NCI-H524 treated with DMSO at 0.1 percent for 48 hours (cell line): ENCODE data around the gene RAPGEF2.
"Not testable (repeated sequence)": the region's sequence is repeated elsewhere in the genome, so short reads cannot be mapped to it uniquely, and the experiment has no call there.

Source experiments
- DNase-seq: peaks from one replicate; lab custom pipeline; 2025; lab: John Stamatoyannopoulos, UW

The RAPGEF2 gene

DNA sequence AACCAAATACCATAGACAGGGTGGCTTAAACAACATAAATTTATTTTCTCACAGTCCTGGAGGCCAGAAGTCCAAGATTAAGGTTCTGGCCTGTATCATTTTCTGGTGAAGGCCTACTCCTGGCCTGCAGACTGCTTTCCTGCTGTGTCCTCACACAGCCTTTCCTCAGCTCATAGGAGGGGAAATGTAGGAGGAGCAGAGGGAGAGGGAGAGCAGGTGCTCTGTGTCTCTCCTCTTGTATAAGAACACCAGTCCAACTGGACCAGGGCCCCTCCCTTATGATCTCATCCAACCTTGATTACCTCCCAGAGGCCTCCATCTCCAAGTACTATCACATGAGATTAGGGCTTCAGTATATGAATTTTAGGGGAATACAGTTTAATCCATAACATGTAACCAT lies 34.3 kb downstream of the RAPGEF2 start:
- DNase-seq, result no peak

DNA sequence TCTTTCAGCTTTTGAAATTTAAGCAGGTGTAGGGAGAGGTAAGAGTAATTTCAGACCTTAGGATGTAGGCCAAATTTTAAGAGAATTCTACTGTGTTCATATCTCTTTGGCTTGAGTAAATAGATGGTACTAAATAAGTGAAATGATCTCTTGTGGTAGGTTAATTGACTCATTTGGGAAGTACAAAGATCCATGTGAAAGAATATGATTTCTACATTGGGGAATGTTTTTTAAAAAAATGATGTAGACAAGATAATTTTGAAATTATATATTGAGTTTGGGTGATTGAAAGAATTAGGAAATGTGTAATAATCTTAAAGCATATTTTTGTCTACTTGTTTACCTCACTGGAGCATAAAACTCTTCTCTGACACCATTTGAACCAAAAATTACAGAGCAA lies 35.6 kb downstream of the RAPGEF2 start:
- DNase-seq, result no peak

DNA sequence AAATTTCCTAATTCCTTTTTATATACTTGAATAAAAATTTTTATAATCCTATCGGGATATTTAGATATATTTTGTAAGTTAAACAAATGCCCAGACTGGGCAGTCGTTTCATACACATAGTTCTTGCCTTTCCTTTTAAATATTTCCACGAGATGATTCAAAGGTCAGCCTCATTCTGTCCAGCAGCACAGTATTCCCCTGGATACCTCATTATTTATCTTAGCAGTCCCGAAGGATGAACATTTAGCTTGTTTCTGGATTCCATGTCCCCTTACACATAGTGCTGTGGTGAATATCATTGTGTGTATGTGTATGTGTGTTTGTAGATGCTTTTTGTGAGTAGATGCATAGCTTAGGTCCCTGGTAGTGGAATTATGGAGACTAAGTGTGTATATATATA lies 38.3 kb downstream of the RAPGEF2 start:
- no peak for DNase-seq

DNA sequence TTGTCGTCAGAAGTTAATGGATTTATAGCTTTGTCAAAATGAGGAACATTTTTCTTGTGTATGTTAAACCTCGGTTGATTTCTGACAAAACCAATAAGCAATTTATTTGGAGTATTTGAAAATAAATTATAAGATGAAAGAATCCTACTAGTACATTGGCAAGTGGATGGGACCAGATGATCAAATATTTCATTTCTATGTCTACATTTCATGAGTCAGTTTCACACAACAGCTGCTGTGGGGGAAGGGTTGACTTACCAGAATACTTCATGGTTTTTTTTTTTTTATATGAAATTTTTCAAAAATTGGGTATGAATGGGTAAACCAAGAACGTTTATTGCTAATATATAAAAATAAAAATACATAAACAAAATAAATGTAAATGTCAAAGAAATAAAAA lies 39.4 kb downstream of the RAPGEF2 start:
- peak; percentile 4 for DNase-seq

DNA sequence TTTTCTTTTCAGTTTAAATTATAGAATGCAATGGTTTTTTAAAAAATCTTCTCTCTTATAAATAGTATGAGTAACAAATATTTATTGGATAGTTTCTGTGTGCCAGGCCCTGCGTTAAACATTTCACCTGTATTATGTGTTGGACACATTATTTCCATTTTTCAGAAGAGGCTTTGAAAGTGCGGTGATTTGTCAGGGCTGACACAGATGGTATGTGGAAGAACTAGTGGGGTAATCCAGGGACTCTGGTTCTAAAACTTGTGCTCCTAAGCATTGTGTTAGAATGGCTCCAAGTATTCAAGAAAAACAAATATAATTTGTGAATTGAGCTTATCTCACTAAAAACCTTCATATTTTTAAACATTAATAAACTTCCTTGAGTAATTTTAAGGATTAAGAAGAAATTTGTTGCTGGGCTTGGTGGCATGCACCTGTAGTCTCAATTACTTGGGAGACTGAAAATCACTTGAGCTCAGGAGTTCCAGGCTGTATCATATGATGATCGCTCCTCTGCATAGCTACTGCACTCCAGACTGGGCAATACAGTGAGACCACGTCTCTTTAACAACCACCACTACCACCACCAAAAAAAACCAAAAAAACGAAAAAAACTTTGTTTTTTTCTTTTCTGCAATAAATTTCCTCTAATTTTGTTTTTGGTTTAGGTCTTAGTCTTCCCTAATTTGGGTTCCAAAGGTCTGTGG lies 40.0 kb downstream of the RAPGEF2 start:
- DNase-seq, result no peak

DNA sequence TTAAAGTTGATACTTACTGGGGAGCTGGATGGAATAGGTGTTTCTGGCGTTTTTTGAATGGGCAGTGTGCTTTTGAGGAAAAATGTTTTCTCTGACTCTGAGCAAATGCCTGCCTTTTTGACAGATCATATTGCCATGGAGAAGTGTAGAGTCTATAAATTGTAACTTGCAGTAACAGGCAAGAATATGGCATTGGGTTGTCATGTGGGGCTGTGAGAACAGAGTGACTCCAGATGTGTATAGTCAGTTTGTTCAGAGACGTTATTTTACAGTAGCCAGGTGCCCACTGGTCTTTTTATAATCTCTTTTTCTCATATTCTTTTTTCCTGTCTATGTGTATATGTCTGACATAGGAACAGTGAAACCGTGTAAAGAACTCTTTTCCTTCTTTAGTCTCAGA lies 40.8 kb downstream of the RAPGEF2 start:
- DNase-seq, result no peak

DNA sequence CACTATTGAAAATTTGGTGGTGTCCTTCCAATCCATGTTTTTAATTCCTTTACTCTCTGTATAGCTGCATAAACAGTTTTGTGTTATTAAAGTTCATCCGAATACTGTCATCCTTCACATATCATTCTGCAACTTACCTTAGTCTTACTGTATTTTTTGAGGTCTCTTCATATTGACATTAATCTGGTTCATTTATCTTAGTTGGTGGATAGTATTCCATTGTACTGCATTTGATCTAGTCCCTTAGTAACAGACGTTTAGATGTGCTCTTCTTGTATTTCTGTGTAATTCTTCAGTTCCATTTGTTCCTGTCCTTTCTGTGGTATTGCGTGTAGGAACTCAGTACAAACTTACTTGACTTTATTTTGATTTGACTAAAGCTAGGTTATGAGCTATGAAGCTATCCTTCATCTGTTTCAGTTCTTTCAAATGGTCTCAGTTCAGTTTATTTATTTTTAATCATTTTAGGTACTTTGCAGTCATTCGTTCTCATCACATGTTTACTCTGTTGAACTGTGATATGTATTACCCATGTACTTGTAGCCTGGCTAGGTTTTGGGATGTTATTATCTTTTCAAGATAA lies 41.3 kb downstream of the RAPGEF2 start:
- DNase-seq, result no peak

DNA sequence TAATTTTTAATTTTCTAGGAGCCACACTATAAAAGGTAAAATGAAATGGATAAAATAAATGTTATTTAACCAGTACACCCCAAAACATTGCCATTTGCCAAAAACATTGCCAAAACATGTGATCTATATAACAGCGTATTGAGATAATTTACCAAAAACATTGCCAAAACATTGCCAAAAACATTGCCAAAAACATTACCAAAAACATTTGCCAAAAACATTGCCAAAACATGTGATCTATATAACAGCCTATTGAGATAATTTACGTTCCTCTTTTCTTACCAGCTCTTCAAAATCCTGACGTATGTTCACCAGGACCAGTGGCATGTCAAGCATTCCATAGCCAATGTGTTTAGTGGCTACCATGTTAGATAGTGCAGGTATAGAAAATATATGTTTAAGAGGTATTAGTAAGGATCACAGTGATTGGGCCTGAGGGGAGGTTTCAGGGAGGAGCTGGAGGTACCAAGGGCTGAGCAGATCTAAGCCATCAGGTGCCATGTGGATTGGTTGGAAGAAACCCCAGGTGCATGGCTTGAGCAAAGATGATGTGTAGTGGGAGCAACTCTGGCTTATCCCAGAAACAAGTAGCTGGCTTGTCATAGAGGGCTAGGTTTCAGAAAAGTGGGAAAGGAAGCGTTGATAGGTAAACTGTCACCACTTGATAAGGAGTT lies 42.6 kb downstream of the RAPGEF2 start:
- DNase-seq, result no peak

DNA sequence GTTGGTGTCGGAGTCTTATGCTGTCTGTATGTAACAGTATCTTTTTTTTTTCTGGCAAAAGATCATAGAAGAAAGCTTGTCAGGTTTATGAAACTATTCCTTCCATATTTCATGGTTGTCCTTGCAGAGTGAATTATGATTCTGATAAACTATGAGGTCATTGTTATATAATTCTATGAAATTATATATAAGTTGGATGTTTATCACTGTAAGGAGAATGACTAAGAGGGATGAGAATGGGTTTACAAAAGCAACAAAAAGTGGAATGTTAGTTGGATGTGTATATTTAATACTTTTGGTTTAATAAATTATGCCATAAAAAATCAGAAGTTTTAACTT lies 43.1 kb downstream of the RAPGEF2 start:
- no peak for DNase-seq

DNA sequence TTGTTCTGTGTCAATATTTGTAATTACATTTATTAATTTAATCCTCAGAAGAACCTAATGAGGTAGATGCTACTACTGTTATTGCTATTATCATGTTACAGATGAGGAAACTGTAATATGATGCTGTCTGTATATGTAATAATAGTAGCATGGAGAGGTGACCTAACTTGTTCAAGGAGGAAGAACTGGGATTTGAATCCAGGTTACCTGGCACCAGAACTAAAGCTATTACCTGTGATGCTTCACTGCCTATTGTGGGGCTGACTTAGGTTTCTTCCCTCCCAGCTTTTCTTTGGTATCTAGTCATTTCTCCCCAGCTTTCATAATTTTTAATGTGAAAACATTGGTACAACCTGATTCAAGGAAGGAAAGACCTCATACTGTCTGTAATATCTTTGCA lies 43.6 kb downstream of the RAPGEF2 start:
- no peak for DNase-seq

DNA sequence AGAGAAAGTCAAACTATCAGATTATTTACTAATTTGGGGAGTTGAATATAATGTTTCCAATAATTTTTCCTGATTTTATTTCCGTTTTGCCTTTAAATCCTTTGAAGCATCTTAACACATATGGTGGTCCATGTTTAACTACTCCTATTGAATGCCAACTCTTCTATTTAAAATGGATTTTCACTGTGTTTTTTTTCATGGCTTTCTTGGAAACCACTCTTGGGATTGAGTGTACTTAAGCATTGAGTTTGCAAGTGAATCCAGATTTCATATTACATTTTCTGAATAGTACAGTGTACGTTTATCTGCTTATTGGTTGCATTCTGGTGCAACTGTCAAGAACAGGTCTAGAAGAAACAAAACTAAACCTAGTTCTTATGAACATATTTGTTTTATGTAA lies 45.6 kb downstream of the RAPGEF2 start:
- DNase-seq, result no peak

DNA sequence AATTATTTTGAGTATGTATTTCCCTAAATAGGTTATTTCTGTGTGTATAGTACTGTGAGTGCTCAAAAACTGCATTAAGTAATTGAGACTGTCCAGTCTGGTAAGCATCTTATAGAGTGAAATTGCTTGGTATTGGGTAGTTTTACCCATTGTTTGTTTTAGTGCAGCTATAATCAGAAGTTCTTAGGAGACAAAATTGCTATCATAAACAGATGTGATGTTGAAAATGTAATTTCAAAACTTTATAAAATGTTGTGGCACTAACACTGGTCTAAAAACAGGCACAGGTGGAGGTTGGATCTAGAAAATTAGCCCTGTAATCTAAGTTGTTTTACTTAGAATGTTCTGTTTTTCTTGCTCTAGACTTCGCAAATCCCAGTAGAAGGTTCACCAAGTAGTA lies 46.8 kb downstream of the RAPGEF2 start:
- DNase-seq, result no peak

DNA sequence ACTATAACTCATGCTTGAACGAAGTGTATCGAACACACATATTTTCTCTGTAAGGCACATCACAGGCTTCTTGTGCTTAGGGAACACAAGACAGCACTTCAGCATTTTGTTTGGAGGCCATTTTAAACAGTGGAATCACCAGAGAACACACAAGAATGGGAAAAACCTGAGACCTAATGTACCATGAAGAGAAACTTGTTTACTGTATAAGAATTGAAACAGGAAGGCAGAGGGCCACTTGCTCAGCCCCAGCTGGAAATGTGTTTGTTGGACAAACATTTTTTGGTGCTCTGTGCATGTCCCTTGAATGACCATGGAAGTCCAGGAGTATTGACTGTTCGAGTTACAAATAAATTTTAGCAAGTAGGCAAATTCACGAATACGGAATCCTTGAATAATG lies 47.5 kb downstream of the RAPGEF2 start:
- no peak for DNase-seq

DNA sequence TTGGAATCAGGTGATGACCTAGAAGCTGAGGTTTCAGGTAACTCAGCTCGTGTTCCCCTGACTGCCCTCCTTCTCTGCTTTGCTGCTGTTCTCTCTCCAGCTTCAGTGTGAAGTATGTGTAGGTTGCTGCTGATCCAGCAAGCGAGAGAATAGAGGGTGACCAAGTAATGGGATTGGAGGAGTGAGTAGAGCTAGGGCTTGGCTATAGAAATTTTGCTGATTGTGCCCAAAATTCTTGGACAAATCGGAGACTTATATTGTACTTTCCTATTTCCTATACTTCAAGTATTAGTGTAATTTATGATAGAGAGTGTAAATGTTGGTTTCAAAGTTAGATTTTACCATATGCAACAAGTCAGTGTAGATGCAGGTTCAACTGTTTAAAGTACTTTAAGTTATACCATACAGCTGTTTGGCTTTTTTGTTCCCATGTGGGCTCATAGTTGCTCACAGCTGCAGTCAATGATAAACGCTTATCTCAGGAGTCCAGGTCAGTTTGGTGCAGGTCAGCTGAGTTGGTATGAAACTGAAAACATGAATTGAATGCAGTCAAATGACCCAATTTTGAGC lies 48.0 kb downstream of the RAPGEF2 start:
- DNase-seq, result no peak

DNA sequence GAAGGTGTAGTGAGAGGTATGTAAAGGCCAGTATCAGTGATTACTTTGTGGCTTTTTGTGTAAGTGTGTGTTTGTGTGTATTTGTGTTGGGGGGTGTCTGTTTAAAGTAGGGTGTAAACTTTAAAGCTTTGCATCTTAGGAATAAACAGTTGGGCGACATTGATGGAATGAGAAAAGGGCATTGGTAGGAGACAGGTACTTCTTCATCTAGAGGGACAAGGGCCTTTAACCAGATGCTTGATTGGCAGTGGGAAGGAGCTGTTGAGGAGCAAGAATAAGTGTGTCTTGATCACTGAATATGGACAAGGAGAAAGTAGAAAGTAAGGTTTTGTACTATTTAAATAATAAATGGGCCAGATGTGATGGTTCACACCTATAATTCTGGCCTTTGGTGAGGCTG lies 48.8 kb downstream of the RAPGEF2 start:
- no peak for DNase-seq

DNA sequence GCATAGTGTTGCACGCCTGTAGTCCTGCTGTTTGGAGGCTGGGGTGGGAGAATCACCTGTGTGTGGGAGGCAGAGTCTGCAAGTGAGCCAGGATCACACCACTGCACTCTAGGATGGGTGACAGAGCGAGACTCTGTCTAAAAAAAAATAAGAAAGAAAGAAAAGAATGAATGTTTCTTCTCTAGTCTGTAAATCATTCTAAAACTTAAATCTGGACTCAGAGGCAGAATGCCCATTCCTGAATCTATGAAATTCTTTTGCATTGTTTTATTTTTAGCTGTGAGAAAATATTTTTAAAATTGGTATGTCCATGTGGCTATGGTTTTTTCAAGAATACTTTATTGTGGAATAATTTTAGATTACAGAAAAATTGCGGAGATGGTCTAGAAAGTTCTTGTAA lies 49.3 kb downstream of the RAPGEF2 start:
- DNase-seq, result no peak

DNA sequence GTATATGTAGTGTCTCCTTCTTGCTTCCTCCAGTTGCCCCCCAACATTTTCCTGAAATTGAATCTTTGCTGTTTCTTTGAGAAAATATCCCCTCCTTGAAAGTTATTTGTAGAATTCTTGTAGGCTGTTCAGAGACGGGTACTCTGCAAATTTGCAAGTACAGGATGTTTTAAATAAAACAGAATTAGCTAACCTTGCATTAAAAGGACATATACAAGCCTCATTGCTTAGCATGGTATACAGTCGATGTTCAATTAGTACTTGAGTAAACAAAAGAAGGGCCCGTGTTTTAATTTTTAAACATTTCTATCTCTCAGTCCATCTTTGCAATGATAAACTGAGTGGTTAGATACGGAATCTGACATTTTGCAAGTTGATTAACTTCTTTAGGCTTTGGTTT lies 50.8 kb downstream of the RAPGEF2 start:
- DNase-seq, result no peak

DNA sequence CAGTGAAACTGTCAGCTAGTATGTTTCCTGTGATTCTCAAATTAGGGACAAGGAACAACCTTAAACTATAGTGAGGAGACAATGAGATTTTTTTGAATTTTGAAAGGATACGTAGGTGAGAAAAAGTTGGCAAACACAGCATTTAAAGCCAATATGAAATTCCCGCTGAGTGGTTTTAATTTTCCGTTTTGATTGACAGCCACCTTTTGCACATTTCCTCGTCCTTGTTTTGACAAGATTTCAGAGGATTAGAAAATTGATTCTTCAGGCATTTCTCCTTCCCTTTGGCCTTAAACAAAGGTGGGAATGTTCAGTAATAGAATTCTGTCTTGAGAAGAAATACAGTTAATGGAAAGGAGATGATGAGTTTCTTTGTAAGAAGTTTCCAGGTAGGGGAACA lies 52.2 kb downstream of the RAPGEF2 start:
- no peak for DNase-seq

DNA sequence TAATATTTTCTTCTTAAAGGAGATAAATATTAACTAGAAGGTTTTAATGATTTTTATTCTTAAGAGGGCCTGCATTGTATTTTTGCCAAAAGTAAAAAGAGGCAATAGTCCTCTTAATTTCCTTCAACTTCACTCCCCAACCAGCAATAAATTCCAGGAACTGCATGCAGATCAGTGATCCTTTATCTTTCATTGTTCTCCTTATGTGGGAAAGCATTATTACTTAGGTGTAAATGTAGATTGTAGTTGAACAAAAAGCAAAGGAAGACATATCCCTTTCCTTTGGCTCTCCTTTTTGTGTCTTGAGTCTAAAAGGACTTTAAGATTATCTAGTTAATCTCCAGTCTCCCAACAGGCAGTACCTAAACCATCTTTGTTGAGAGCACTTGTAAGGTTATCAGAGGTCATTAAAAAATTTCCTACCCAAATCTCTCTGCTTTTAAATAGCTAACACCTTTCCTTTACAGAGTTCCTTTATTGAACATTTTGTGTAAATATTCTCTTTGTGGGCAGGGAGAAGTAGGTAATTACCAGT lies 55.3 kb downstream of the RAPGEF2 start:
- DNase-seq, result no peak

DNA sequence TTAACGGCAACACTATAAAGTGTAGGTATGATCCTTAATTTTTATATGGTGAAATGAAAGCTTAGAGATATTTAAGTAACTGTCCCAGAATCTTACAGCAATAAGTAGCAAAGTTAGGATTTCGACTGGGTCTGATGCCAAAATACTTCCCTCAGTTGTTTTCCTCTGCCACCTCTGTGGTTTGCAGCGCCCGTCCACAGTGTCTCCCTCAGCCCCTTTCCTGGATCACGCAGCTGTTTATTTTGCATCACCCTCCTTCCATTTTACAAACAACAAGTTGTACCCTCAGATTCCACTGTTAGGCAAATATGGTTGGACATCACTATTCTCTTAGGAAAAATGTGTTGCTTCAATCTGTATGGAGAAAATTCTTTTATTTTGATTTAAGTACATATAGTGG lies 56.1 kb downstream of the RAPGEF2 start:
- DNase-seq, result no peak

DNA sequence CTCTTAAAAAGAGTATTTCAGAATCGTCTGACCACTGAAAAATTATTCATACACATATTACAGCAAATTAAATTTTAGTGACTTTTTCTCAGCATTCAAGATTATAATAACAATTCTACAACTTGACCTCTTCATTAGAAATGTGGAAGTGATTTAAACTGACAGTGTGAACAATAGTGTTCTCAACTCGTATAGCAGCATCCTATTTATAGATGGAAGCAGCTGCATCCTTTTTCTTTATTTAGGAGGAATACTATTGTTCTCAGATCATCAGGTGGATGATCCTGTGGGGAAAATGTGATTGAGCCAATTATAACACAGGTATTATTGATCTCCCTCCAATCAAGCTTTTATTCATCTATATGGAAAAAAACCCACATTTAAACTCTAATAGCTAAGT lies 56.7 kb downstream of the RAPGEF2 start:
- DNase-seq, result no peak

DNA sequence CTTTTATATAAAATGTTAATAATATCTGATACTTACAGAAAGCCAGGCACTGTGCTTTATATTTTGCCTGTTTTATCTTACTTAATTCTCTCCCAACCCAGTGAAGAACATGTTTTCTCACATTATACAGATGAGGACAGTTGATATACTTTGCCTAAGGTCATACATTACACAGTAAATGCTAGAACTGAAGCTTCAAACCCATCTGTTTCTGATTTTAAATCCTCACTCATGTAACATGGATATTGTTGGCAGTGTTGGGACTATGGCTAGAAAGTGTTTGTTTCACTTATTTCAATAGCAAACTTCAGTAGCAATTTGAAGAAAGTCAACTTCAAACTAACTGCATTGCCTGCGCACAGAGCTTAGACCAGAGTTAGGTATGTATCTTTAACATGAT lies 57.4 kb downstream of the RAPGEF2 start:
- no peak for DNase-seq

DNA sequence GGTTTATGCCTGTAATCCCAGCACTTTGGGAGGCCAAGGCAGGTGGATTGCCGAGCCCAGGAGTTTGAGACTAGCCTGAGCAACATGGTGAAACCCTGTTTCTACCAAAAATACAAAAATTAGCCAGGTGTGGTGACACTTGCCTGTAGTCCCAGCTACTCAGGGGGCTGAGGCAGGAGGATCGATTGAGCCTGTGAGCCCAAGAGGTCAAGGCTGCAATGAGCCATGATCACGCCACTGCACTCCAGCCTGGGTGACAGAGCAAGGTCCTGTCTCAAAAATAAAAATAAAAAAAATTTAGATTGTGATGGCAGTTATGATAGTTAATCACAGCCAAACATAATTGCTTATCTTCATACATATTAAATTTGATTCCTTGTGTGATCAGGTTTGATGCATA lies 58.6 kb downstream of the RAPGEF2 start:
- DNase-seq, result not testable (repeated sequence)
